Lower lobe of right lung (tissue), 2 donors: ENCODE measurements around the gene C1QB. TPM values are rescaled to one million over a fixed set of nuclear protein-coding genes. Genes with fewer than 3 reads are reported as not detected.

Experiments
- ATAC-seq, 2 donors: fragments of 200-7000 bp; cut with Tn5 transposase; one replicate each; pipeline ENCODE4 v1.9.1; 2020 to 2022; ENCODE audit warnings: mild to moderate bottlenecking in 2 of 2, moderate library complexity in 2 of 2
- DNase-seq: peaks from one replicate; pipeline ENCODE4 v3.0.0-alpha.2; 2020
- H3K27ac ChIP-seq: fragments of 200-600 bp; one replicate; pipeline ENCODE4 v1.8.0; 2022
- H3K27me3 ChIP-seq: fragments of 200-600 bp; one replicate; pipeline ENCODE4 v1.8.0; 2022; ENCODE audit warnings: low read depth
- H3K36me3 ChIP-seq: fragments of 200-600 bp; one replicate; pipeline ENCODE4 v1.8.0; 2022; ENCODE audit warnings: mild to moderate bottlenecking
- H3K4me1 ChIP-seq: fragments of 200-600 bp; one replicate; pipeline ENCODE4 v1.8.0; 2022
- H3K4me3 ChIP-seq: fragments of 200-600 bp; one replicate; pipeline ENCODE4 v1.8.0; 2022; ENCODE audit warnings: mild to moderate bottlenecking
- H3K9me3 ChIP-seq: fragments of 200-600 bp; one replicate; pipeline ENCODE4 v1.8.0; 2022
- CTCF ChIP-seq: fragments of 200-600 bp; IDR thresholded peaks from one replicate; pipeline ENCODE4 v1.8.0; 2022; ENCODE audit warnings: antibody characterized with exemption, mild to moderate bottlenecking
- intact Hi-C: fragments of 100-400 bp; cut with DNase I; formaldehyde crosslinking; loops from one replicate; pipeline ENCODE4 v1.11.0; 2022
- total RNA-seq: library from RNA; stranded (reverse); fragmentation: NEBNext Ultra II Directional; extraction: Animal tissue kit (Norgen Biotek cat#: 25700); gene quantifications from one replicate; pipeline ENCODE4 v1.2.1, GENCODE V29; 2021
- donor health status: DM: no; HTN: yes; CAD: no; lungs with severe emphysema.

Gene C1QB
- total RNA-seq, 1 donor from 2014 or later = 1,524 TPM

- DNase-seq = no peak
- intact Hi-C loops = no loop called here
- Histone ChIP-seq H3K4me1 (no peaks in the 10 kb centered on the region), H3K36me3 (no peaks in the 10 kb centered on the region), H3K27me3 (peaks cover 22% of the 10 kb centered on the region), H3K27ac (no peak overlapping the region), H3K9me3 (no peaks in the 10 kb centered on the region), H3K4me3 (no peak overlapping the region)
- no peak for ATAC-seq
- TF ChIP-seq CTCF = no peak
These were observed 19.2 kb upstream of the C1QB start for GRCh38 chr1:22633697-22634463.

- TF ChIP-seq CTCF = no peak
- H3K4me1 ChIP-seq = no peaks in the 10 kb centered on the region
- ATAC-seq (no peak), DNase-seq (no peak)
- intact Hi-C loops = no loop called here
- H3K36me3 ChIP-seq = no peaks in the 10 kb centered on the region
- H3K9me3 ChIP-seq = no peaks in the 10 kb centered on the region
- H3K4me3 ChIP-seq = no peak overlapping the region
- peaks cover 21% of the 10 kb centered on the region for H3K27me3 ChIP-seq
- no peak overlapping the region for H3K27ac ChIP-seq
These were observed 17.6 kb upstream of the C1QB start for GRCh38 chr1:22635436-22635835.

- peak; percentile 82 to 93 for ATAC-seq
- H3K9me3 ChIP-seq = no peaks in the 10 kb centered on the region
- no peaks in the 10 kb centered on the region for H3K4me1 ChIP-seq
- no peaks in the 10 kb centered on the region for H3K36me3 ChIP-seq
- H3K27ac ChIP-seq = peak within 1 kb of the TSS; percentile 60
- intact Hi-C loops = no loop called here
- peak; percentile 88 for DNase-seq
- peaks cover 21% of the 10 kb centered on the region for H3K27me3 ChIP-seq
- no peak for TF ChIP-seq CTCF
- H3K4me3 ChIP-seq = peak within 1 kb of the TSS; percentile 46
These were observed 16.7 kb upstream of the C1QB start, which contains the start of gene C1QA for GRCh38 chr1:22636353-22636752. Gene C1QA (plus strand): TSS chr1:22636628. CDS start chr1:22637617, 989 bp downstream.

GRCh38 chr1:22636927-22637326, 16.1 kb upstream of the C1QB start:
- TF ChIP-seq CTCF = no peak
- peaks cover 22% of the 10 kb centered on the region for H3K27me3 ChIP-seq
- no peak for ATAC-seq

GRCh38 chr1:22637907-22638445, 15.1 kb upstream of the C1QB start:
- Histone ChIP-seq H3K4me1 (peaks cover 4% of the 10 kb centered on the region), H3K9me3 (no peaks in the 10 kb centered on the region), H3K27ac (peak overlapping the region; percentile 60), H3K4me3 (peak overlapping the region; percentile 46), H3K36me3 (no peaks in the 10 kb centered on the region), H3K27me3 (peaks cover 25% of the 10 kb centered on the region)
- no peak for TF ChIP-seq CTCF
- intact Hi-C loops = no loop called here
- DNase-seq (no peak), ATAC-seq (no peak)

More at GRCh38 chr1:22636927-22637326, 16.1 kb upstream of the C1QB start:
- DNase-seq = no peak
- Histone ChIP-seq H3K27ac (peak overlapping the region; percentile 60), H3K9me3 (no peaks in the 10 kb centered on the region), H3K4me3 (peak overlapping the region; percentile 46), H3K4me1 (peaks cover 3% of the 10 kb centered on the region), H3K36me3 (no peaks in the 10 kb centered on the region)
- intact Hi-C loops = no loop called here
